ENCODE results near the gene TCAP.

The TCAP gene

DNA sequence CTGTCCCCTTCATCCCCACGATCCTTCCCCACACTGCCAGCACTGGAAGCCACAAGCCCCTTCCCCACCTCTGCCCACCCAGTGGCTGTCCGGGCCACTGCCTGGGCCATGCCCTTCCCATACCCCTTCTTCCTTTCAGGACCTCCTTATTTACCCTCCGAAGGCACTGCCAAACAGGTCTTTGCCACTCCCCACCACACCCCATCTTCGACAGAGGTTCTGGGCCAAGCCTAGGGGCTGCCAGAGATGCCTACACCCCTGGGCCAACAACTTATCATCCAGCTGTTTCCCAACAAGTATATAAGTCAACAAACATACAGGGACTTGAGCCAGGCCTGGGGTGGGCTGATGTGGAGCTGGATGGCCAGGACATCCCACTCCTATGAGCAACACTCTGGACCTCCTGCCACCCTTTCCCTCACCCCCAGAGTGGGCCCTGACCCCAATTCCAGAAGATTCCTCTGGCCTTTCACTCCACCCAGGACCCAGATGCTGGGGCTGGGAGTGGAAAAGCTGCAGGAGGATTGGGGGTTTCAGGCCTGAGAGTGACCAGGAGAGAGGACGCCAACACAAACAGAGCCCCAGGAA is 39.9 kb upstream of the TCAP start:
- Mint-ChIP-seq H3K9me3 (no peaks in the 10 kb centered on the region), H3K27ac (no peak overlapping the region), H3K4me3 (no peak overlapping the region), H3K36me3 (no peaks in the 10 kb centered on the region), H3K4me1 (peaks cover 25% of the 10 kb centered on the region), H3K27me3 (peaks cover 92% of the 10 kb centered on the region)
- CTCF ChIA-PET = interaction anchor here (0.7 to 8.7 kb wide), 6 partner anchors 9 to 382 kb away, joined by 3 to 200 read pairs (median 30); partner anchors contain the start of genes MIEN1, PNMT and TCAP
- DNase-seq = no peak

- Mint-ChIP-seq H3K4me1 (peaks cover 30% of the 10 kb centered on the region), H3K27me3 (peaks cover 92% of the 10 kb centered on the region), H3K27ac (no peak within 1 kb of the TSS), H3K9me3 (no peaks in the 10 kb centered on the region), H3K4me3 (no peak within 1 kb of the TSS), H3K36me3 (no peaks in the 10 kb centered on the region)
- CTCF ChIA-PET = interaction anchor here (1.8 to 8.7 kb wide), 4 partner anchors 7 to 43 kb away, joined by 9 to 200 read pairs (median 86); partner anchors contain the start of genes PNMT and TCAP
- no peak for DNase-seq
Measured at GRCh38 chr17:39626171-39627046, 38.7 kb upstream of the TCAP start, which contains the start of gene PPP1R1B. TSS of gene PPP1R1B (plus strand) at chr17:39626952. CDS start at chr17:39627393, 441 bp downstream.

- H3K36me3 Mint-ChIP-seq = no peaks in the 10 kb centered on the region
- H3K27me3 Mint-ChIP-seq = peaks cover 92% of the 10 kb centered on the region
- peaks cover 31% of the 10 kb centered on the region for H3K4me1 Mint-ChIP-seq
- no peak for DNase-seq
- H3K27ac Mint-ChIP-seq = no peak overlapping the region
- no peaks in the 10 kb centered on the region for H3K9me3 Mint-ChIP-seq
- CTCF ChIA-PET = interaction anchor here (1.4 to 1.8 kb wide), 2 partner anchors 8 to 27 kb away, joined by 4 to 9 read pairs; no protein-coding TSS in a partner anchor
- H3K4me3 Mint-ChIP-seq = no peak overlapping the region
Measured at GRCh38 chr17:39627047-39627711, 38.0 kb upstream of the TCAP start.

GRCh38 chr17:39627712-39628516 is 37.2 kb upstream of the TCAP start:
- CTCF ChIA-PET = interaction anchor here (1.4 to 1.8 kb wide), 2 partner anchors 9 to 26 kb away, joined by 4 to 9 read pairs; no protein-coding TSS in a partner anchor
- Mint-ChIP-seq H3K9me3 (no peaks in the 10 kb centered on the region), H3K36me3 (no peaks in the 10 kb centered on the region), H3K4me1 (peaks cover 26% of the 10 kb centered on the region), H3K27me3 (peaks cover 98% of the 10 kb centered on the region), H3K4me3 (no peak overlapping the region), H3K27ac (no peak overlapping the region)
- DNase-seq = no peak

DNA sequence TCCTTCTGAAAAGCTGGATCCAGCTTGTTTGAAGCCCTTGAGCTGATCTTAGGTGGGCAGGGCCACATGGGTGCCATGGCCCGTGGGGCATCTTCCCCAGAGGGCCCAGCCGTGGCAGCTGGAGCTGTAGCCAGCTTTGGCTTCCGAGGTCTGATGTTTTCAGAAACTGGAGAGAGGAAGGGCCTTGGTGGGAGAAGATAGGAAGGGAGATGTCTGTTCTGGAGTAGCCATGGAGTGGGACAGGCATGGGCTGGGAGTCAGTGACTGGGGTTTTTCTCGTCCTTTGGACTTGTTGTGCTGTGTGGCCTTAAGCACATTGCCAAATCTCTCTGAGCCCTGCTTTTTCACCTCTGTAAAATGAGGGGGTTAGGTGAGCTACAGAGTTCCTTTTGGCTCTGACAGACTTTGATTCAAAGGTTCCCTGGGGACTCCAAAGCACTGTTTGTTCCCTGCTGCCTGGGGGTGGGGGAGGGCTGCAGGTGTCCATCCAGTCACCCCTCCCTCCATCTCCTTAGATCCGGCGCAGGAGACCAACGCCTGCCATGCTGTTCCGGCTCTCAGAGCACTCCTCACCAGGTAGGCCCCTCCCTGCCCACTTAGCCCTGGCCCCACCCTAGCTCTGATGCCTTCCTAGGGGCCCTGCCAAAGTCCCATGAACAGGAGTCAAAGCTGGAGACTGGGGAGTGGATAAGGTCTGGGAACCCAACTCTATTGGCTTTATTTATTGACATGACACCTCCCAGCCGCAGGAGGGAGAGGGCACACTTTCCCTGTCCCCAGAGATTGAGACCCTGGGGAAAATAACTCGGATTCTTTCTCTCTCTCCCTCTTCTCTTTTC is 36.3 kb upstream of the TCAP start:
- peaks cover 97% of the 10 kb centered on the region for H3K27me3 Mint-ChIP-seq
- H3K36me3 Mint-ChIP-seq = no peaks in the 10 kb centered on the region
- H3K4me3 Mint-ChIP-seq = no peak overlapping the region
- no peak for DNase-seq
- no peaks in the 10 kb centered on the region for H3K9me3 Mint-ChIP-seq
- peaks cover 19% of the 10 kb centered on the region for H3K4me1 Mint-ChIP-seq
- H3K27ac Mint-ChIP-seq = no peak overlapping the region
- CTCF ChIA-PET = interaction anchor here (1.4 to 6.8 kb wide), 3 partner anchors 10 to 25 kb away, joined by 4 to 55 read pairs (median 9); no protein-coding TSS in a partner anchor

GRCh38 chr17:39629494-39629880 is 35.7 kb upstream of the TCAP start:
- Mint-ChIP-seq H3K4me1 (peaks cover 21% of the 10 kb centered on the region), H3K27ac (no peak overlapping the region), H3K4me3 (no peak overlapping the region), H3K9me3 (no peaks in the 10 kb centered on the region), H3K36me3 (no peaks in the 10 kb centered on the region), H3K27me3 (peaks cover 96% of the 10 kb centered on the region)
- CTCF ChIA-PET = interaction anchor here (0.6 to 6.8 kb wide), 2 partner anchors 23 to 573 kb away, joined by 4 to 55 read pairs; no protein-coding TSS in a partner anchor
- DNase-seq = no peak

DNA sequence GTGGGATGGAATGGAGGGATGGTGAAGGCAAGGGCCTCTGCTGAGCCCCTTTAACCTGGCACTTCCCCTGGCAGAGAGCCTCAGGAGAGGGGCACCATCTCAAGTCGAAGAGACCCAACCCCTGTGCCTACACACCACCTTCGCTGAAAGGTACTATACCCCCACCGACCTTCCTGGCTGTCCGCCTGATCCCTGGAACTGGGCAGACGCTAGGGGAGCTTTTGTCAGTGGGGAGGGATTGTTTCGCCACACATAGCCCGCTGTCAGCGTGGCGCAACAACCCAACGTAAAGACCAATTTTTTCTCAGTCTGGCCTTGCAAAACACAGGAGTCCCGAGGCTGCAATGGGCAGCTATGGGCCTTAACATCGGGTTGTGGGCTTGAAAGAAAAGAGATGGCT is 35.3 kb upstream of the TCAP start:
- no peak overlapping the region for H3K4me3 Mint-ChIP-seq
- no peaks in the 10 kb centered on the region for H3K36me3 Mint-ChIP-seq
- no peak for DNase-seq
- CTCF ChIA-PET = interaction anchor here (0.6 to 6.8 kb wide), 5 partner anchors 9 to 573 kb away, joined by 4 to 55 read pairs (median 6); no protein-coding TSS in a partner anchor
- H3K27me3 Mint-ChIP-seq = peaks cover 92% of the 10 kb centered on the region
- no peaks in the 10 kb centered on the region for H3K9me3 Mint-ChIP-seq
- peaks cover 22% of the 10 kb centered on the region for H3K4me1 Mint-ChIP-seq
- H3K27ac Mint-ChIP-seq = no peak overlapping the region

- CTCF ChIA-PET = interaction anchor here (0.6 to 6.8 kb wide), 7 partner anchors 8 to 346 kb away, joined by 3 to 55 read pairs (median 6); no protein-coding TSS in a partner anchor
- Mint-ChIP-seq H3K27me3 (peaks cover 77% of the 10 kb centered on the region), H3K4me1 (peaks cover 27% of the 10 kb centered on the region), H3K36me3 (no peaks in the 10 kb centered on the region), H3K27ac (no peak overlapping the region), H3K4me3 (no peak overlapping the region), H3K9me3 (no peaks in the 10 kb centered on the region)
- no peak for DNase-seq
Measured at GRCh38 chr17:39631403-39631802, 33.7 kb upstream of the TCAP start.

DNA sequence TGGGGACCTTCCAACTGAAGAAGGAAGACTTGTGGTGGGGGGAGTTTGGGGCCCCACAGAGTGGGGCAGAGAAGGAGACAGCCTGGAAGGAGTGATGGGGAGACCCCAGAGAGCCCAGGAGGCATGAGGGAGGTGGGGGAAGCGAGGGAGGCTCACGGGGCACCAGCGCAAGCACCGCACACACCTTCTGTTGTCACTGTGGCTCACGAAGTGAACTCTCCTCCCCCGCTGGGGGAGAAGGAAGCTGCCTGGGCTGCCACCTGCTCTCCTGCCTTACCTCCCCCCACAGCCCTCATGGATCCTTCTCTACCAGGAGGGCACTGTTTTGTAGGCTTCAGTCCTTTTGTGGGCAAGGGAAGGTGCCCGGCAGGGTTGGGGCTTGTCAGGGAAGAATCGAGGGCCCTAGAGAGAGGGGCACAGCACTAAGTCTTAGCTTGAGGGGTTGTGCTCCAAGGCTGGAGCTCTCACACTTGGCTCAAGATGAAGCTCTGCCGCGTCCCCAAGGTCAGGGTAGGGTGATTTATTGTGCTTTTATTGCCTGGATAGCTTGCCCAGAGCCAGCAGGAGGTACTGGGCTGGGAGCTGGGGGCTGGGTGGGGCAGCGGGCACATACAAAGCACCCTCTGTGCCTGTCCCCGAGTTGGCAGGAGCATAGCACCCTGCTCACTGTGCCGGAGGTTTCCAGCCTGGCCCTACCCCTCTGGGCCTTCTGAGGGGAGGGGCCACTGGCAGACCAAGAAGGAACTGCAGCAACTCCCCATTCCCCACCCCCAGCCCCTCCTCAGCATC is 32.8 kb upstream of the TCAP start:
- CTCF ChIA-PET = interaction anchor here (1.1 to 6.8 kb wide), 6 partner anchors 8 to 36 kb away, joined by 3 to 56 read pairs (median 19); partner anchors contain the start of gene PNMT

DNA sequence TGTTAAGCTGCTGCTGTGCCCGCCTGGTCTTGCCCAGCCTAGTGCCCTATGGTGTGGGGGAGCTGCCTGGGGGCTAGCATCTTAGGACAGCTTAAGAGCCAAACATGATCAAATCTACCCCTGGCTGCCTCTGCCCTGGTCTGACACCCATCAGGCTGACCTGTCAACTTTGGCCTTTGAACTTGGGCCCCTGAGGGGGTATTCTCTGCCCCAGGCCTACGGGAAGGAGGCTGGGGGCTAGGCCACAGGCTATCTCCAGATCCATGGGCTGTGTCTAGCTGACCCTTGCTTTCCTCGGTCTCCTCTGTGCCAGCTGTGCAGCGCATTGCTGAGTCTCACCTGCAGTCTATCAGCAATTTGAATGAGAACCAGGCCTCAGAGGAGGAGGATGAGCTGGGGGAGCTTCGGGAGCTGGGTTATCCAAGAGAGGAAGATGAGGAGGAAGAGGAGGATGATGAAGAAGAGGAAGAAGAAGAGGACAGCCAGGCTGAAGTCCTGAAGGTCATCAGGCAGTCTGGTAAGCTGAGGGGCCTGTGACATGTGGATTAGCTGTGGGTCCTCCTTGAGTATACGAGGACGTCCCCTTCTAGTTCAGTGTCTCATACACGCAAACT is 31.5 kb upstream of the TCAP start:
- Mint-ChIP-seq H3K9me3 (no peaks in the 10 kb centered on the region), H3K36me3 (peaks cover 3% of the 10 kb centered on the region), H3K4me3 (no peak overlapping the region), H3K27me3 (peaks cover 55% of the 10 kb centered on the region), H3K27ac (no peak overlapping the region), H3K4me1 (peaks cover 38% of the 10 kb centered on the region)
- DNase-seq = no peak
- CTCF ChIA-PET = interaction anchor here (0.7 to 6.8 kb wide), 10 partner anchors 8 to 262 kb away, joined by 3 to 56 read pairs (median 4); partner anchors contain the start of gene PNMT

More for the DNA sequence above, 32.8 kb upstream of the TCAP start:
- Mint-ChIP-seq H3K9me3 (no peaks in the 10 kb centered on the region), H3K27ac (no peak overlapping the region), H3K4me1 (peaks cover 26% of the 10 kb centered on the region), H3K4me3 (no peak overlapping the region), H3K27me3 (peaks cover 68% of the 10 kb centered on the region), H3K36me3 (no peaks in the 10 kb centered on the region)
- no peak for DNase-seq

DNA sequence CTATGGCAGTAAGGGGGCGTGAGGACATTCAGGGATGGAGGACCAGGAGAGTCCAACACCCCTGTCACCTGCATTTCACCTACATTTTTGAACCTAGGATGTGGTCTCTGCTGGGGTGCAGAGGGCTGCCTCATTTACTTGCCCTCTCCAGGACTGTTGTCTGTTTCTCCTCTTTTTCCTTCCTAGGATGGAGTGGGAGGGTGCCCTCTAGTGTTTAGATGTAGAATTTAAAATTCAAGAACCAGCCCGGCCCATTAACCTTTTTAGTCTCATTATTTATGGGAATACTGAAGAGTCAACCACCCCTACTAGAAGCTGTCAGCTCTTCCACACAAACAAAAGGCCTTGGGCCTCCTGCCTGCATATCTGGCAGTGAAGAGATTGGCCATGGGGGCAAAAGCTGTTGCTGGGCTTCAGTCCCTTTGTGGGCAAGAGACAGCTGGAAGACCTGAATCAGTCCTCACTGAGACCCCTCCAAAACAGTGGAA is 30.7 kb upstream of the TCAP start:
- no peaks in the 10 kb centered on the region for H3K9me3 Mint-ChIP-seq
- peaks cover 7% of the 10 kb centered on the region for H3K36me3 Mint-ChIP-seq
- H3K4me1 Mint-ChIP-seq = peaks cover 46% of the 10 kb centered on the region
- CTCF ChIA-PET = interaction anchor here (0.8 to 6.8 kb wide), 8 partner anchors 9 to 110 kb away, joined by 3 to 56 read pairs (median 8); no protein-coding TSS in a partner anchor
- H3K27ac Mint-ChIP-seq = no peak overlapping the region
- peaks cover 47% of the 10 kb centered on the region for H3K27me3 Mint-ChIP-seq
- no peak overlapping the region for H3K4me3 Mint-ChIP-seq
- DNase-seq = peak; percentile 34
